T-helper 2 cell treated with Interferon-gamma antibody and Interleukin-4, amounts not matched to agents 5 μg/mL and 100 μg/mL, for 36 hours (primary cell): ENCODE measurements around the gene ZSWIM4.

Source experiments
- DNase-seq: peaks from one replicate; pipeline ENCODE4 v3.0.0; 2021; ENCODE audit warnings: low spot score
- H3K27ac Mint-ChIP-seq: one replicate; pipeline ENCODE4 v1.8.0; 2021; ENCODE audit warnings: mild to moderate bottlenecking, mixed read lengths
- H3K27me3 Mint-ChIP-seq: one replicate; pipeline ENCODE4 v1.8.0; 2021; ENCODE audit warnings: low read depth, mixed read lengths
- H3K36me3 Mint-ChIP-seq: one replicate; pipeline ENCODE4 v1.8.0; 2021; ENCODE audit warnings: low read depth, mixed read lengths
- H3K4me1 Mint-ChIP-seq: one replicate; pipeline ENCODE4 v1.8.0; 2021; ENCODE audit warnings: low read depth, mixed read lengths
- H3K4me3 Mint-ChIP-seq: one replicate; pipeline ENCODE4 v1.8.0; 2022; ENCODE audit warnings: mild to moderate bottlenecking, moderate library complexity, mixed read lengths
- H3K9me3 Mint-ChIP-seq: one replicate; pipeline ENCODE4 v1.8.0; 2021; ENCODE audit warnings: mixed read lengths

The ZSWIM4 gene

GRCh38 chr19:13865571-13866462 is 70.6 kb downstream of the ZSWIM4 start:
- H3K9me3 Mint-ChIP-seq, result no peaks in the 10 kb centered on the region
- peaks cover 23% of the 10 kb centered on the region for H3K4me1 Mint-ChIP-seq
- no peak overlapping the region for H3K27ac Mint-ChIP-seq
- peak overlapping the region; percentile 66 for H3K4me3 Mint-ChIP-seq
- no peak for DNase-seq
- no peaks in the 10 kb centered on the region for H3K36me3 Mint-ChIP-seq
- H3K27me3 Mint-ChIP-seq, result peaks cover 26% of the 10 kb centered on the region

GRCh38 chr19:13866463-13867046 is 71.3 kb downstream of the ZSWIM4 start:
- no peaks in the 10 kb centered on the region for H3K36me3 Mint-ChIP-seq
- peak overlapping the region; percentile 66 for H3K4me3 Mint-ChIP-seq
- H3K27me3 Mint-ChIP-seq, result peaks cover 26% of the 10 kb centered on the region
- no peak overlapping the region for H3K27ac Mint-ChIP-seq
- no peak for DNase-seq
- H3K4me1 Mint-ChIP-seq, result peaks cover 17% of the 10 kb centered on the region
- H3K9me3 Mint-ChIP-seq, result no peaks in the 10 kb centered on the region

- Mint-ChIP-seq H3K36me3 (no peaks in the 10 kb centered on the region), H3K9me3 (no peaks in the 10 kb centered on the region), H3K4me1 (peaks cover 13% of the 10 kb centered on the region), H3K27ac (no peak overlapping the region), H3K4me3 (no peak overlapping the region), H3K27me3 (peaks cover 27% of the 10 kb centered on the region)
- no peak for DNase-seq
These were observed 73.4 kb downstream of the ZSWIM4 start for GRCh38 chr19:13868663-13869062.

GRCh38 chr19:13869281-13869680 is 74.0 kb downstream of the ZSWIM4 start:
- Mint-ChIP-seq H3K4me3 (no peak overlapping the region), H3K36me3 (no peaks in the 10 kb centered on the region), H3K4me1 (peaks cover 8% of the 10 kb centered on the region), H3K9me3 (no peaks in the 10 kb centered on the region), H3K27ac (no peak overlapping the region), H3K27me3 (peaks cover 21% of the 10 kb centered on the region)
- DNase-seq, result no peak

GRCh38 chr19:13870873-13871272 is 75.6 kb downstream of the ZSWIM4 start:
- no peak overlapping the region for H3K4me3 Mint-ChIP-seq
- no peak overlapping the region for H3K27ac Mint-ChIP-seq
- no peaks in the 10 kb centered on the region for H3K9me3 Mint-ChIP-seq
- DNase-seq, result no peak
- H3K27me3 Mint-ChIP-seq, result peaks cover 21% of the 10 kb centered on the region
- peaks cover 4% of the 10 kb centered on the region for H3K4me1 Mint-ChIP-seq
- H3K36me3 Mint-ChIP-seq, result no peaks in the 10 kb centered on the region

- DNase-seq, result no peak
These were observed 77.1 kb downstream of the ZSWIM4 start for GRCh38 chr19:13872339-13872694.

GRCh38 chr19:13872695-13873389 is 77.6 kb downstream of the ZSWIM4 start:
- peaks cover 8% of the 10 kb centered on the region for H3K27me3 Mint-ChIP-seq
- H3K27ac Mint-ChIP-seq, result no peak overlapping the region
- H3K9me3 Mint-ChIP-seq, result no peaks in the 10 kb centered on the region
- H3K4me1 Mint-ChIP-seq, result peaks cover 3% of the 10 kb centered on the region
- peak overlapping the region; percentile 81 for H3K4me3 Mint-ChIP-seq
- H3K36me3 Mint-ChIP-seq, result no peaks in the 10 kb centered on the region
- no peak for DNase-seq

More at GRCh38 chr19:13872339-13872694, 77.1 kb downstream of the ZSWIM4 start:
- H3K4me3 Mint-ChIP-seq, result peak overlapping the region; percentile 81
- peaks cover 3% of the 10 kb centered on the region for H3K4me1 Mint-ChIP-seq
- no peaks in the 10 kb centered on the region for H3K36me3 Mint-ChIP-seq
- H3K27ac Mint-ChIP-seq, result no peak overlapping the region
- peaks cover 13% of the 10 kb centered on the region for H3K27me3 Mint-ChIP-seq
- no peaks in the 10 kb centered on the region for H3K9me3 Mint-ChIP-seq

- H3K9me3 Mint-ChIP-seq, result no peaks in the 10 kb centered on the region
- H3K4me1 Mint-ChIP-seq, result peaks cover 3% of the 10 kb centered on the region
- H3K4me3 Mint-ChIP-seq, result peak overlapping the region; percentile 15
- no peaks in the 10 kb centered on the region for H3K36me3 Mint-ChIP-seq
- DNase-seq, result no peak
- H3K27me3 Mint-ChIP-seq, result peaks cover 8% of the 10 kb centered on the region
- no peak overlapping the region for H3K27ac Mint-ChIP-seq
These were observed 78.7 kb downstream of the ZSWIM4 start for GRCh38 chr19:13873834-13874515.

GRCh38 chr19:13875824-13876223 is 80.6 kb downstream of the ZSWIM4 start:
- no peaks in the 10 kb centered on the region for H3K36me3 Mint-ChIP-seq
- H3K4me1 Mint-ChIP-seq, result peaks cover 13% of the 10 kb centered on the region
- H3K9me3 Mint-ChIP-seq, result no peaks in the 10 kb centered on the region
- H3K4me3 Mint-ChIP-seq, result no peak overlapping the region
- no peak overlapping the region for H3K27ac Mint-ChIP-seq
- peaks cover 8% of the 10 kb centered on the region for H3K27me3 Mint-ChIP-seq
- DNase-seq, result no peak

- DNase-seq, result no peak
- Mint-ChIP-seq H3K4me3 (no peak within 1 kb of the TSS), H3K9me3 (no peaks in the 10 kb centered on the region), H3K27ac (no peak within 1 kb of the TSS), H3K36me3 (no peaks in the 10 kb centered on the region), H3K27me3 (peaks cover 8% of the 10 kb centered on the region), H3K4me1 (peaks cover 22% of the 10 kb centered on the region)
These were observed 81.6 kb downstream of the ZSWIM4 start, which contains the start of gene NANOS3 for GRCh38 chr19:13876834-13877233. TSS of gene NANOS3 (plus strand) at chr19:13877134. CDS start at chr19:13877249, 115 bp downstream.

GRCh38 chr19:13877303-13877702 is 82.1 kb downstream of the ZSWIM4 start:
- Mint-ChIP-seq H3K4me1 (peaks cover 26% of the 10 kb centered on the region), H3K27ac (no peak overlapping the region), H3K9me3 (no peaks in the 10 kb centered on the region), H3K36me3 (no peaks in the 10 kb centered on the region), H3K27me3 (peaks cover 7% of the 10 kb centered on the region), H3K4me3 (no peak overlapping the region)
- DNase-seq, result no peak

GRCh38 chr19:13880059-13881043 is 85.1 kb downstream of the ZSWIM4 start:
- no peaks in the 10 kb centered on the region for H3K9me3 Mint-ChIP-seq
- H3K27ac Mint-ChIP-seq, result peak overlapping the region; percentile 84
- no peaks in the 10 kb centered on the region for H3K36me3 Mint-ChIP-seq
- peaks cover 5% of the 10 kb centered on the region for H3K27me3 Mint-ChIP-seq
- H3K4me1 Mint-ChIP-seq, result peaks cover 32% of the 10 kb centered on the region
- H3K4me3 Mint-ChIP-seq, result peak overlapping the region; percentile 73
- peak; percentile 98 for DNase-seq

- peak; percentile 44 for DNase-seq
- H3K4me3 Mint-ChIP-seq, result peak overlapping the region; percentile 73
- H3K9me3 Mint-ChIP-seq, result no peaks in the 10 kb centered on the region
- no peaks in the 10 kb centered on the region for H3K36me3 Mint-ChIP-seq
- H3K4me1 Mint-ChIP-seq, result peaks cover 32% of the 10 kb centered on the region
- peak overlapping the region; percentile 84 for H3K27ac Mint-ChIP-seq
- H3K27me3 Mint-ChIP-seq, result no peaks in the 10 kb centered on the region
These were observed 86.0 kb downstream of the ZSWIM4 start for GRCh38 chr19:13881251-13881691.
